Omental fat pad (tissue), 4 donors: ENCODE results near the gene ZNF770. TPM values are rescaled to one million over a fixed set of nuclear protein-coding genes. Genes with fewer than 3 reads are reported as not detected.
"Not testable (repeated sequence)": the region's sequence is repeated elsewhere in the genome, so short reads cannot be mapped to it uniquely, and the experiment has no call there.

Experiments used
- ATAC-seq: fragments of 150-250 bp; one replicate; pipeline ENCODE4 v1.9.1; 2016; ENCODE audit warnings: mild to moderate bottlenecking, moderate library complexity; ENCODE audit not compliant: low FRiP score
- DNase-seq: peaks from one replicate; pipeline ENCODE4 v3.0.0-alpha.2; 2019; ENCODE audit warnings: low spot score
- total RNA-seq, 4 donors: library from RNA; depleted of rRNA; stranded (reverse); fragments of >200 nt; gene quantifications; one replicate each; pipeline ENCODE4 v1.1.0, GENCODE V29; 2016
- TF ChIP-seq, protein P1 (sequence below), 3 donors: fragments of 450-650 bp; IDR thresholded peaks; one replicate each; pipeline ENCODE4 v1.5.1; 2016 to 2017; ENCODE audit warnings: antibody characterized with exemption in 3 of 3, mild to moderate bottlenecking in 3 of 3, moderate library complexity in 2 of 3

Gene ZNF770
- total RNA-seq, 4 donors from 2014 or later, result 21.5 to 30.5 (median 24.5) TPM

DNA sequence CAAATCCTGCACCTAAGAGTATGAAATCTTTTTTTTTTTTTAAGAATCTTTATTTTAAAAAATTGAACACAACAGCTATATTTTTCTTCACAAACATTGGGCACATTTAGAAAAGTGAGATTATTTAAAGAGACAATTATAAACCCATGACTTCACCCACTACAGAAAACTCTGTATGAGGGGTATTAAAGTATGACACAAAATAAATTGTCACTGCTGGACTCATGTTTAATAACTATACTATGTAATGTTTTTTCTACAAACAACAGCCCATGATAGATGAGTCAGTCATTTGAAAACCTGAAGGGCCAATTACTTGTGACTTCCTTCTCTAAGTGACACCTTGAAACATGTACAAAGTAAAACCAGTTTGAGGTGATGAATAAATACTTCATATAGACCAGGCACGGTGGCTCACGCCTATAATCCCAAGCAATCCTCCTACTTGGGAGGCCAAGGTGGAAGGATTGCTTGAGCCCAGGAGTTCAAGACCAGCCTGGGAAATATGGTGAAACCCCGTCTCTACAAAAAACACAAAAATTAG is 54.6 kb downstream of the ZNF770 start:
- TF ChIP-seq, protein P1, sequence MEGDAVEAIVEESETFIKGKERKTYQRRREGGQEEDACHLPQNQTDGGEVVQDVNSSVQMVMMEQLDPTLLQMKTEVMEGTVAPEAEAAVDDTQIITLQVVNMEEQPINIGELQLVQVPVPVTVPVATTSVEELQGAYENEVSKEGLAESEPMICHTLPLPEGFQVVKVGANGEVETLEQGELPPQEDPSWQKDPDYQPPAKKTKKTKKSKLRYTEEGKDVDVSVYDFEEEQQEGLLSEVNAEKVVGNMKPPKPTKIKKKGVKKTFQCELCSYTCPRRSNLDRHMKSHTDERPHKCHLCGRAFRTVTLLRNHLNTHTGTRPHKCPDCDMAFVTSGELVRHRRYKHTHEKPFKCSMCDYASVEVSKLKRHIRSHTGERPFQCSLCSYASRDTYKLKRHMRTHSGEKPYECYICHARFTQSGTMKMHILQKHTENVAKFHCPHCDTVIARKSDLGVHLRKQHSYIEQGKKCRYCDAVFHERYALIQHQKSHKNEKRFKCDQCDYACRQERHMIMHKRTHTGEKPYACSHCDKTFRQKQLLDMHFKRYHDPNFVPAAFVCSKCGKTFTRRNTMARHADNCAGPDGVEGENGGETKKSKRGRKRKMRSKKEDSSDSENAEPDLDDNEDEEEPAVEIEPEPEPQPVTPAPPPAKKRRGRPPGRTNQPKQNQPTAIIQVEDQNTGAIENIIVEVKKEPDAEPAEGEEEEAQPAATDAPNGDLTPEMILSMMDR (IDR thresholded peaks at IDR 0.05), result no peak
- DNase-seq, result no peak
- ATAC-seq, result no peak

DNA sequence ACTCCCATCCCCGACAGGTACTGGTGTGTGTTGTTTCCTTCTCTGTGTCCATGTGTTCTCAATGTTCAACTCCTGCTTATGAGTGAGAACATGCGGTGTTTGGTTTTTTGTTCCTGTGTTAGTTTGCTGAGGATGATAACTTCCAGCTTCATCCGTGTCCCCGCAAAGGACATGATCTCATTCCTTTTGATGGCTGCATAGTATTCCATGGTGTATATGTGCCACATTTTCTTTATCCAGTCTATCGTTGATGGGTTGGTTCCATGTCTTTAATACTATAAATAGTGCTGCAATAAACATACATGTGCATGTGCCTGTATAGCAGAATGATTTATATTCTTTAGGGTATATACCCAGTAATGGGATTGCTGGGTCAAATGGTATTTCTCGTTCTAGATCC is 59.7 kb downstream of the ZNF770 start:
- not testable (repeated sequence) for ATAC-seq, DNase-seq

Other genes starting within 250 kb of the ZNF770 start
- not detected for gene GJD2, start 233.3 kb downstream of the ZNF770 start, total RNA-seq
- 1 to 10 TPM in 1 of 4 donors, under 1 TPM in 2, not detected in 1; 0.38 to 5.5 (median 0.93) TPM for gene ACTC1, start 192.7 kb downstream of the ZNF770 start, total RNA-seq
- gene AQR, start 18.5 kb downstream of the ZNF770 start, total RNA-seq, result 10 to 100 TPM; 23.3 to 31.7 (median 27.2) TPM
- gene NANOGP8, start 97.0 kb upstream of the ZNF770 start, total RNA-seq, result 1 to 10 TPM in 1 of 4 donors, under 1 TPM in 2, not detected in 1; 0.65 to 1.3 (median 0.82) TPM